EL (cell line): ENCODE measurements around the gene MED14.

Source experiments
- DNase-seq: peaks from one replicate; pipeline ENCODE4 v3.0.0-alpha.2; 2016

MED14 gene

GRCh38 chrX:40729598-40730584 is 5.5 kb downstream of the MED14 start:
- no peak for DNase-seq

GRCh38 chrX:40727581-40728252 is 7.6 kb downstream of the MED14 start:
- no peak for DNase-seq

DNA sequence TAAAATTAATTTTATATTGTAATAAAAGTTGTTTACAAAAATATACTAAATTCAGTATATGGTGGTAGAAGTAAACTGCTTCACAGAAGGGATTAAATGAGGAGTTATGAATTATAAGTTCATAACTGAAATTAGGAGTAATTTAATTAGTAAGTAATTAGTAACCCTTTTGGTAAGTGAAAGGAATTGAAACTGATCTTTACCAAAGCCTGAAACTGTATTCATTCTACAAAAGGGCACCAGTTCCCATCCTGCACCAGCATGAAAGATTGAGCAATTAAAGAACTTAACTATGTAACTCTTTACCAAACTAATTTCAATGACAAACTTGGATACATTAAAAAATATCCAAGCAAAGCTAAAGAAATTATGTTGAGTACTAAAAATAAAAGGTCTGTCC is 8.2 kb downstream of the MED14 start:
- no peak for DNase-seq

DNA sequence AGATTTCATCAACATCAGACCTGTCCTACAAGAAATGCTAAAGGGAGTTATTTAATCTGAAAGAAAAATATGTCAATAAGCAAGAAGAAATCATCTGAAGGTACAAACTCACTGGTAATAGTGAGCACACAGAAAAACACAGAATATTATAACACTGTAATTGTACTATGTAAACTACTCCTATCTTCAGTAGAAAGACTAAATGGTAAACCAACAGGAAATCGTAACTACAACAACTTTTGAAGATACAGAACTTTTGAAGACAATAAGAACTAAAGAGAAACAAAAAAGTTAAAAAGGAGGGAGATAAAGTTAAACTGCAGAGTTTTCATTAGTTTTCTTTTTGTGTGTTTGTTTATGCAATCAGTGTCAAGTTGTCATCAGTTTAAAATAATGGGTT is 12.4 kb downstream of the MED14 start:
- no peak for DNase-seq

- no peak for DNase-seq
Observed at GRCh38 chrX:40721489-40722106, 13.7 kb downstream of the MED14 start.

- DNase-seq = no peak
Observed at GRCh38 chrX:40720792-40721191, 14.6 kb downstream of the MED14 start.

- no peak for DNase-seq
Observed at GRCh38 chrX:40720339-40720738, 15.0 kb downstream of the MED14 start.

DNA sequence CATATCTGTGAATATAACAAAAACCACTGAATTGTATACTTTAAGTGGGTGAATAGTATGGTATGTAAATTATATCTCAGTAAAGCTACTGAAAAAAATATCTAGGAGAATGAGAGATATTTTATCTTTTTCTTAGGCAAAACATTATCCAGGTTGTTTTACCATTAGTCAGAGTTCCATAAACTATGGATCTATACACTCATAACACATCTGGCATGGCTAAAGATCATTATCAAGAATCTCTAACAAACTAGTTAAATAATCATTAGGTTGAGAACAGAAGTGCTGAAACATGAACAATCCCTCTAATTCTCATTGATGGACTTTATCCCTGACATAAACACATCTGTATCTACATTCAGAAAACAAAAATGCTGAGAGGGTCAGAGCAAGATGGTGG is 15.6 kb downstream of the MED14 start:
- DNase-seq = peak; percentile 22

- peak; percentile 76 for DNase-seq
Observed at GRCh38 chrX:40719218-40719617, 16.1 kb downstream of the MED14 start.

DNA sequence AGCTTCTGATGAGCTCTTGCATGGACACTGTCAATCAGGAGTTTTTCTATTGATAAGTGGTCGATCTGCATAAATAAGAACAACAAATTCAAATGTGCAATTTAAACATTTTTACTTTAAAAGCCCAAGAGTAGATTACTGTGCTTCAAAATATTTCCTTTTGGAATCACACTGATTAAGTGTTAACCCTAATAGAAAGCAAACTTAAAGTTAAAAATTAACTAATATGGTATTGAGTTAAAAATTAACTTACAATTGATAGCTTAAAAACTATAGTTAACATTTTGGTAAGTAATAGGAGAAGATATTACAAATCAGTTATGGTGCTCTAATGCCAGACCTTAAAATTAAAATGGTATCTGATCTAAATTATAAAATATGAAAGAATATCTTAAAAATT is 25.9 kb downstream of the MED14 start:
- DNase-seq = no peak

- DNase-seq = no peak
Observed at GRCh38 chrX:40705658-40706312, 29.6 kb downstream of the MED14 start.

GRCh38 chrX:40700640-40701342 is 34.6 kb downstream of the MED14 start:
- no peak for DNase-seq

DNA sequence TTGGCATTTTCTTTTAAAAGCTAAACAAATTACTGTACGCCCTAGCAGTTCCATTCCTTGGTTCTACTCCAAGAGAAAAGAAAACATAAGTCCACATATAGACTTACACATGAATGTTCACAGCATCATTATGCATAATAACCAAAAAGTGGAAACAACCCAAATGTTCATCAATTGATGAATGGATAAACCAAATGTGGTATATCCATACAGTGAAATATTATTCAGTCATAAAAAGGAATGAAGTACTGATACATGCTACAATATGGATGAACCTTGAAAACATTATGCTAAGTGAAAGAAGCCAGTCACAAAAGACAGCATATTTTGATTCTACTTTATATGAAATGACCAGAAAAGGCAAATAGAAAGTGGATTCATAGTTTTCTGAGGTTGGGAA is 36.5 kb downstream of the MED14 start:
- DNase-seq = no peak

GRCh38 chrX:40694802-40695201 is 40.5 kb downstream of the MED14 start:
- peak; percentile 1 for DNase-seq

- no peak for DNase-seq
Observed at GRCh38 chrX:40688929-40689328, 46.4 kb downstream of the MED14 start.

DNA sequence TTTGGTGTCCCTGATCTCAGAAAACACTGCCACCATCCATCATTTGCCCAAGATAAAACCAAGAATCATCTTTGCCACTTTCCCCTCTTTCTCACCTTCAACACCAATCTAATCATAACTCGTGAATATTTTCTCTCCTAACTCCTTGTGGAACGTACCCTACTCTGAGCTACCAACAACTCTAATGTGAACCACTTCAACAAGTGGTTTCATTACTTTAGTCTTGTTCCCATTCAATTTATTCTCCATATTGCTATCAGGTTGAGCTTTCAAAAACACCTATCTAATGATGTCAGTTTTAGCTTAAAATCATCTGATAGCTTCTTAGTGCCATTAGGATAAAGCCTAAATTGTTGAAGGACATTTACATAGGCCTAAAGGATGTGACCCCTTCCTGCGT is 48.2 kb downstream of the MED14 start:
- no peak for DNase-seq

- no peak for DNase-seq
Observed at GRCh38 chrX:40685362-40685918, 49.9 kb downstream of the MED14 start.

- no peak for DNase-seq
Observed at GRCh38 chrX:40684092-40684491, 51.2 kb downstream of the MED14 start.

GRCh38 chrX:40683245-40683644 is 52.1 kb downstream of the MED14 start:
- DNase-seq = no peak

DNA sequence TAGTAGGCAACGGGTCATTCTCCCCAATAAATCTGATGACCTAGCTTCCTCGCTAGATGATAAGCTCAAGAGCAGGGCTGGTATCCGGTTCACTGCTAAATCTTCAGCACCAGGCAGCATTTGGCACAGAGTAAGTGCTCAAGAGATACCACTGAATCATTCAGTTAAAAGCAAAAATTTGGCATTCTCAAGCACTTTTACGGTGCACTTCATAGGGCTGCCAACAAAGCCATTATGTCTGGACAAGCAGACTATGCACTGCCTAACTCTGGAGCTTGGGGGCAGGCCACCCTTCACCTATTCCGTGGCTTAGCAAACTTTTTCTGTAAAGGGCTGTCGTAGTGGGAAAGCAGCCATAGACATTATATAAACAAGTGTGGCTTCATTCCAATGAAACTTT is 64.2 kb downstream of the MED14 start:
- DNase-seq = no peak

DNA sequence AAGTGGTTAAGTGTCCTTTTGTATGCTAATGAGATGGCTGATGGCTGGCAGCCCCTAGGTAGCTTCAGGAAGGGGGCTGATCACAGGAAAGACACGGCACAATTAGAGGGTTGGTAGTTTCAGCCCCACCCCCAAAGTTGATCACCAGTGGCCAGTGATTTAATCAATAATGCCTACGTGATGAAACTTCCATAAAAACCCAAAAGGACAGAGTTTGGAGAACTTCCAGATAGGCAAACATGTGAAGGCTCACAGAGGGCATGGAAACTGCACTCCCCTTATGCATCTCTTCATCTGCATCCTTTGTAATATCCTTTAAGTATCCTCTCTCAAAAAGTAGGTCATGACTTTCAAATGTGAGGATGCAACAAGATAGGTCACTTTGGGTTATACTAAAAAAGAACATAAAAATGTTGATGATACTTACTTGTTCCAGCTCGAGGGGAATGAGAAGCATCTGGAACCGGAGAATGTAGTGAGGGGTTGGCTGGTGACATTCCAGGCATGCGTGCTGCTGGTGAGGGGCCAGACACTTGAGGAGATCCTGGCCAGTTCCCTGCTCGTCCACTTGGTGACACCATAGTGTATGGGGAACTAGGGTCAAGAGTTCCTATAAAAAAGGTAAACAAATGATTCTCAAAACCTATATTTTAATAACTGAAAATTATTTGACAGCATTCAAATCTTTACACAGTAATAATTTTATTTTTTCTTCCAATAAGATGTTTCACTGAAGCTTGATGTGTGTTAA is 71.3 kb downstream of the MED14 start:
- peak; percentile 23 for DNase-seq
